NCI-H2171 (cell line): ENCODE measurements around the gene RLF.

Source experiments
- DNase-seq: peaks from one replicate; lab custom pipeline; 2025; lab: John Stamatoyannopoulos, UW

Gene RLF

GRCh38 chr1:40243351-40243750 is 82.2 kb downstream of the RLF start:
- DNase-seq: no peak

- DNase-seq: no peak
Observed at GRCh38 chr1:40244138-40244744, 83.1 kb downstream of the RLF start.

GRCh38 chr1:40245686-40246085 is 84.5 kb downstream of the RLF start:
- no peak for DNase-seq

- no peak for DNase-seq
Observed at GRCh38 chr1:40247655-40248054, 86.5 kb downstream of the RLF start, which contains the start of gene TMCO2. Gene TMCO2, plus strand, starts transcription at chr1:40247937. Its CDS starts 57 bp downstream, at chr1:40247994.

GRCh38 chr1:40248412-40248811 is 87.2 kb downstream of the RLF start:
- DNase-seq: no peak

- DNase-seq: no peak
Observed at GRCh38 chr1:40251456-40251855, 90.3 kb downstream of the RLF start.

GRCh38 chr1:40252601-40253000 is 91.4 kb downstream of the RLF start:
- no peak for DNase-seq

GRCh38 chr1:40255231-40255630 is 94.0 kb downstream of the RLF start:
- no peak for DNase-seq

- no peak for DNase-seq
Observed at GRCh38 chr1:40256401-40257084, 95.4 kb downstream of the RLF start.

- no peak for DNase-seq
Observed at GRCh38 chr1:40257313-40257687, 96.1 kb downstream of the RLF start.

GRCh38 chr1:40257688-40258444 is 96.7 kb downstream of the RLF start, which contains the start of gene ZMPSTE24:
Gene ZMPSTE24, plus strand, starts transcription at chr1:40258236. Its CDS starts 36 bp downstream, at chr1:40258272.
- peak; percentile 94 for DNase-seq

- no peak for DNase-seq
Observed at GRCh38 chr1:40258445-40258769, 97.2 kb downstream of the RLF start.

GRCh38 chr1:40264354-40264781 is 103.2 kb downstream of the RLF start:
- no peak for DNase-seq

- no peak for DNase-seq
Observed at GRCh38 chr1:40265298-40265697, 104.1 kb downstream of the RLF start.

- no peak for DNase-seq
Observed at GRCh38 chr1:40265919-40266318, 104.7 kb downstream of the RLF start.

GRCh38 chr1:40266786-40267535 is 105.8 kb downstream of the RLF start:
- DNase-seq: no peak

- DNase-seq: no peak
Observed at GRCh38 chr1:40267767-40268187, 106.6 kb downstream of the RLF start.

GRCh38 chr1:40268211-40268610 is 107.0 kb downstream of the RLF start:
- no peak for DNase-seq

- DNase-seq: no peak
Observed at GRCh38 chr1:40270152-40270834, 109.1 kb downstream of the RLF start.

GRCh38 chr1:40272653-40273213 is 111.5 kb downstream of the RLF start:
- no peak for DNase-seq

- DNase-seq: no peak
Observed at GRCh38 chr1:40273547-40274166, 112.5 kb downstream of the RLF start.
